ENCODE results near the gene CACNB4.

Gene CACNB4

DNA sequence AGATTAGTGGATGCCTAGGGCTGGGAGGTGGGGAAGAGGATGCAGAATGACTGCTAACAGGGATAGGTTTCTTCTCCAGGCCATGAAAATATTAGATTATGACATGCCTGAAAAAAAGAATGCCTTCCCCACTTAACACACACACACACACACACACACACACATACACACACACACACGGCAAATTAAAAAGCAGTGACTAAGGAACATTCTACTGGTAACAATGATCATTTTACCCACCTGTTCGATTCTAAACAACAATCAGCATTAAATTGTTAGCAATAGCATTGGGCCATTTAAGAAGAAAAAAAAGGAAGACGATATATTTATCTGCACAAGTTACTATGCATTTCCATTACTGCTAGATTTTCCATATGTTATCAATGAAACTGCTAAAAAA is 10.8 kb downstream of the CACNB4 start:
- DNase-seq (ENCODE audit: low read depth in 2 of 2), result no peak

DNA sequence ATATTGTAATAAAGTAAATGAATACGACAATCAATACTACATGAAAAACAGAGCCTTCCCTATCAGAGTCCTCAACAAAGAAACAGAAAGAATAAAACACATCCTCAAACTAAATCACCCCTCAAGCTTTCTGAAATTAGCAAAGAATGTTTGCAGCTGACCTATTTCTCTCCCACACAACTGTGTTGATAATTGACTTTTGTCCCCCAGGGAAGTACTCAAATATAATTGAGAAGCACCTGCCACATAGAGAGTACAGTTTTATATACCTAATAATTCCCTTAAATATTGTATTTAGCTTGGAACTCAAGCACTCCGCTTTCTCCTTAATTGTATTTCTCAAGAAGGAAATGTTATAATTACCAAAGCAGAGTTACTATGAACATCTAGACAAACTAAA is 12.6 kb downstream of the CACNB4 start:
- DNase-seq (ENCODE audit: low read depth in 2 of 2), result no peak

DNA sequence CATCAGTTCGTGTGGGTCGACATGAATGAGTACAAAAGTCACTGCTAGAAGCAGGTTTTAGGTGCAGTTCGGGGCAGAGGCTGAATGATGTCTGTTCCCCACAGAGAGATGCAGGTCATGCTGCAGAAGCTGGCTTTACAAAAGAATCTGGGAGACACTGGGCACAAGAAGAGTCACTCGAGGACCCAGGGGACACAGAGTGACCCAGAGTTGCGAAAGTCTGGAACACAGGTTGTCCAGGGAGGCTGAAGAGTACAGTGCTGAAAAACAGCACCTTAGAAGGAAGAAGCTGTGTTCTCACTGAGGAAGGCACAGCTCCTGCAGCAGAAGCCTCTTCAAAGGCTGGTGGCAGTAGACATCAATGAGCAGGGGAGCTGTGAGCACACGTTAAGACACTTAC is 14.8 kb downstream of the CACNB4 start:
- no peak for DNase-seq (ENCODE audit: low read depth in 2 of 2)

GRCh38 chr2:152083202-152083875 is 15.5 kb downstream of the CACNB4 start:
- DNase-seq (ENCODE audit: low read depth in 2 of 2), result no peak

DNA sequence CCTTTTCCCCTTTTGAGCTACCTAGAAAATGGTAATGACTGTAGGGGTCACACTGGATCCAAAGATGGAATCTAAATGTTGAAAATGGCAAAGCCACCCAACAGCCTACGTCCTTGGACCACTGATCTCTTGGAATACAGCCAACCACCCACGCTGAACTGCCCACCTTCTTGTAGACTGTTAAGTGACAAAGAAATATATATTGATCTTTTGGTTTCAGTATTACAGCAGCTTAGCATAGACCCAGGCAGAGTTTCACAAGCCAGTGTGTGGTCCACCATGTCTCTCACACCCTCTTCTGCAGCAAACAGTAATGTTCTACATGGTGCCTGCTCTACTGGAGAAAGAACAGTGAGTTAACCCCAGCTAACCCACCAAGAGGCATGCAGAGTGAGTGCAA is 20.2 kb downstream of the CACNB4 start:
- no peak for DNase-seq (ENCODE audit: low read depth in 2 of 2)

- DNase-seq (ENCODE audit: low read depth in 2 of 2), result no peak
Observed at GRCh38 chr2:152078023-152078422, 20.8 kb downstream of the CACNB4 start.

DNA sequence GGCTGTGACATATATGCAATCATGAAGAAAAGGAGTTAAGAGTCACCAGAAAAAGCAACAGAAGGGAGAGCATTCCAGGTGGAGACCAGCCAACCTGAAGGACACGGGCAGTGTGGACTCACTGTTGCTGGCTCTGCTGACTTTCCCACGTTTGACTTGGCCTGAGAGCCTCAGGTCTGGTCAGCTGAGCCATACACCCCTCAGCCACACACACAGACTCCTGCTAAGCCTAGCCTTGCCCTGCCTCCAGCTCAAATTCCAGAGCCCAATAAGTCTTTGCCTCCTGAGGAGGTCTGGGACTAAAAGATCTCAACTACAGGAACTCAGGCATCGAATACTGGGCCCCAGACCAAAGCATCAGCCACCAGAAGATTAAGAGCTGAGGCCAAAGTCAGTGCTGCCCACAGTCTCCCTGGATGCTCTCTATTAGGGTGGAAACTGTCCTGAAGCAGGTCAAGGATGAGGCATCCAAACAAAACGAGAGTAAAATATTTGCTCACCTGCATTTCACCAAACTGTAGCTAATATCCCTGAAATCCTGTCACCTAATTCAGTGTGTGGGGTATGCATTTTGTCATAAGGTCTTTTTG is 23.3 kb downstream of the CACNB4 start:
- no peak for DNase-seq (ENCODE audit: low read depth in 2 of 2)

- no peak for DNase-seq (ENCODE audit: low read depth in 2 of 2)
Observed at GRCh38 chr2:152072011-152072410, 26.8 kb downstream of the CACNB4 start.

GRCh38 chr2:152071518-152071917 is 27.3 kb downstream of the CACNB4 start:
- DNase-seq (ENCODE audit: low read depth in 2 of 2), result no peak

GRCh38 chr2:152071092-152071491 is 27.8 kb downstream of the CACNB4 start:
- DNase-seq (ENCODE audit: low read depth in 2 of 2), result no peak

- DNase-seq (ENCODE audit: low read depth in 2 of 2), result no peak
Observed at GRCh38 chr2:152068226-152068625, 30.6 kb downstream of the CACNB4 start.

- DNase-seq (ENCODE audit: low read depth in 2 of 2), result no peak
Observed at GRCh38 chr2:152067823-152068222, 31.0 kb downstream of the CACNB4 start.

- no peak for DNase-seq (ENCODE audit: low read depth in 2 of 2)
Observed at GRCh38 chr2:152065945-152066344, 32.9 kb downstream of the CACNB4 start.

- no peak for DNase-seq (ENCODE audit: low read depth in 2 of 2)
Observed at GRCh38 chr2:152064001-152064400, 34.8 kb downstream of the CACNB4 start.

DNA sequence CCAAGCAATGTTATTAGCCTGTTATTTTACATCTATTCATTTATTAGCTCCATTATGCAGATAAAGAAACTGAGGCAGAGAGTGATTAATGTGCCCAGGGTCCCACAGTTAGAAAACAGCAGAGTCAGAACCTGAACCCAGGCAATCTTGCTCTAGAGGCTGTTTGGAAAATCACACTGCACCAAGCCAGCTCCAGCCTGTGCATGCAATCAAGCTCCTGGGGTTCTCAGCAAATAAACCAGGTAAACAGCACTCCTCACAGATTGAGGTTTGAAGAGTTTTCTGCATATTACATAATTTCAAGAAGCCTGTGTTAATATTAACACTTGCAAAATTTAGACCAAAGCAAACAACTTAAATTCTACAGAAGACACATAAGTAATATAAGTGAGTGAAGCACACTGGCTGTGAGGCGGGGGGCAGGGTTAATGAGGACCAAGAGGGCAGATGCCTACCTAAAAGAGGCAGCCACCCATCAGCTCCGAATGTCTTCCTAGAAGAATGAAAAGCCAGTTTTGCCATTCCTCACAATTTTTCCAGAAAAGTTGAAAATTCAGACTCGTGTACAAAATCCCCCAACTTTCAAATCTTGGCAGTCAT is 35.4 kb downstream of the CACNB4 start:
- no peak for DNase-seq (ENCODE audit: low read depth in 2 of 2)

DNA sequence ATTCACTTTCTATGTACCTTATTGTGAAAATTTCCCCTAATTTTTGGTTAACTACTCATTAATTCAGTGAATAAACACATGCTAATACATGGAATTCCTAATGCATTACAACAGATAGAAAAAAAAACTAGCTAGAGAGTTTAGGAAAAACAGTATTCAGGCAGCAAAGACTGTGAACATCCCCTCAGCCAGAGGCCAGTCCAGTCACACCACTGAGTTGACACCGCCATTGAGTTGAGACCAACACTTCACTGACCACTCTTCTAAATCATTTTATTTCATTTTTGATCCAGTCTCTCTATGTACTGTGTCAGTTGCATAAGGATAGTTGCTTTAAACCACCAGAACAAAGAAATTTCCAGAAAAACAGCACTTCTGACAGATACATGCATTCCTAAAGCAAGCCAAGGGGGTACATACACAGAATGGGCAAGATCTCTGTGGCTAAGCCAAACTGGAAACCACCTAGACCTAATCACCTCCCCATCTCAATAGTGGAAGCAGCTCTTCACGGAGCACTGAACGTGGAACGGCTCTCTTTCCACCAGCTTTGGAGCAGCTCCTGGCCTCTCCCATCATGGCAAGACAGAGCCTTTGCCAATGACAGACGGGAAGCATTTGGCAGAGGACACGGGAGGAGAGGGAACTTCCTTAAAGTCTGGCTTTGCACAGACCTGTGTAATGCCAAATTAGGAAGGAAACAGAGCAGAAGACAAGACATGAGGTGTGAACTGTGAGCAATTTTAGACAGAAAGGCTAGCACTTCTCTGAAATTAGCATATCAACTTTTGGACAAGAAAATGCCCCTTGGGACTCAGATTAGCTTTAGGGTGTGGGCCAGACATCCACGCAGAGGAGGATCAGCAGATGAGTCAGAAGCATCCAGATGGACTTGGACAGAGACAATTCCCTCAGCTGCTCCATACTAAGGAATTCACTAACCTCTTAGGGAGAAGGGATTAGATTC is 36.4 kb downstream of the CACNB4 start:
- DNase-seq (ENCODE audit: low read depth in 2 of 2), result no peak

DNA sequence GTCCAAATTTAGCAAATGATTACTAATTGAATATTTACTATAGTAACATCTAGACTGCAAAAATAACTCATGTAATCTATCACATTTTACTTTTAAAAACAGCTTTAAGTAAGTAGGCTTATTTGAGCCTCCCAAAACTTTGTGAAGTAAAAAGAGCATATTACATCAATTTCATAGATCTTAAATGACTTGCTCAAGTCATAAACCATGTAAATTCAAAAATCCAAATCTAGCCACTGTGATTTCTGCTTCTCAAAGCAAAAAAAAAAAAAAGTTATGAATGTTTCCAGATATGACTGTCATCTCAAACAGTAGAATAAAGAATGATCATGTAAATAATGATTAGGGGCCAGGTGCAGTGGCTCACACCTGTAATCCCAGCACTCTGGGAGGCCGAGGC is 37.5 kb downstream of the CACNB4 start:
- DNase-seq (ENCODE audit: low read depth in 2 of 2), result no peak

- DNase-seq (ENCODE audit: low read depth in 2 of 2), result no peak
Observed at GRCh38 chr2:152058655-152059054, 40.2 kb downstream of the CACNB4 start.

DNA sequence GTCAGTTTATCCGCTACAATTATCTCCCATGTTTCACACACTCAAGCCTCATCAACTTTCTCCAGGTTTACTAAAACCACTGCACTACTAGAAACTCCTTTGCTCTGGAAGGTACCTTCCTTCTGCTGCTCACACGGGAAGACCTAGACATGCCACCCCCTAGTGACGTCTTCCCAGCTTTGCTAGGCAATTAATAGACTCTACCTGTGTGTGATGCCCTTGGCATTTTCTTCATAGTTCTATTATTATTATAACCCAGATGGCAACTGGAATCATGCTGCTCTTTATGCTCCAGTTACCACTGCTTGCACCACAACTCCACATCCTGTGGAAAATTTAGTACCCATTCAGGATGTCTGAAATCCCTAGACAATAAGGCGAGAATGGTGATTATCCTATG is 42.4 kb downstream of the CACNB4 start:
- no peak for DNase-seq (ENCODE audit: low read depth in 2 of 2)

- DNase-seq (ENCODE audit: low read depth in 2 of 2), result no peak
Observed at GRCh38 chr2:152055366-152056108, 43.3 kb downstream of the CACNB4 start.

- no peak for DNase-seq (ENCODE audit: low read depth in 2 of 2)
Observed at GRCh38 chr2:152054593-152054992, 44.3 kb downstream of the CACNB4 start.

- DNase-seq (ENCODE audit: low read depth in 2 of 2), result no peak
Observed at GRCh38 chr2:152051436-152051835, 47.4 kb downstream of the CACNB4 start.

Measured in stimulated activated CD4-positive, alpha-beta T cell treated with anti-CD3 and anti-CD28 coated beads, Interleukin-12 subunit alpha, Interleukin-12 subunit beta, amount 100 ng/mL, for 24 hours (primary cell).